PC-9 (cell line): Measurements from ENCODE around the gene FARP1. TPM values are rescaled to one million over a fixed set of nuclear protein-coding genes. Genes with fewer than 3 reads are reported as not detected.

Source experiments
- BruUV-seq: library from RNA; stranded (reverse); fragments of 400-500 nt; replicated peaks from 2 replicates; lab custom pipeline; 2021; lab: Mats Ljungman, UMichigan
- CTCF ChIA-PET: fragments of 300-600 bp; sonication (Branson Sonifier 250); formaldehyde crosslinking; loops from one replicate; lab custom pipeline; 2022; ENCODE audit warnings: antibody characterized with exemption; lab: Charles Lee
- POLR2A ChIA-PET: fragments of 300-600 bp; sonication (Branson Sonifier 250); formaldehyde crosslinking; loops from one replicate; lab custom pipeline; 2022; ENCODE audit warnings: antibody characterized with exemption; ENCODE audit not compliant: unreplicated experiment; lab: Charles Lee
- DNase-seq, 2 experiments: peaks; one replicate each; pipeline versions ENCODE4 v3.0.0 to v3.0.0-alpha.2; 2015 to 2022; ENCODE audit warnings: mixed read lengths in 1 of 2
- H2AFZ ChIP-seq: fragments of 200-600 bp; sonication (generic); 2 replicates; pipeline ENCODE4 v1.8.1; 2017; ENCODE audit warnings: antibody characterized with exemption
- H3F3A ChIP-seq: fragments of 200-600 bp; sonication (generic); 2 replicates; pipeline ENCODE4 v1.8.1; 2017; ENCODE audit warnings: antibody characterized with exemption, mild to moderate bottlenecking, low read depth; ENCODE audit not compliant: insufficient read depth
- H3K27ac ChIP-seq: fragments of 200-600 bp; sonication (generic); 2 replicates; pipeline ENCODE4 v1.6.1; 2016; ENCODE audit warnings: mixed run types
- H3K27me3 ChIP-seq: fragments of 200-600 bp; sonication (generic); 2 replicates; pipeline ENCODE4 v1.6.1; 2016; ENCODE audit warnings: low read depth, mixed run types; ENCODE audit not compliant: insufficient read depth
- H3K36me3 ChIP-seq: fragments of 200-600 bp; sonication (generic); 2 replicates; pipeline ENCODE4 v1.6.1; 2016; ENCODE audit warnings: low read depth, mixed run types
- H3K4me1 ChIP-seq: fragments of 200-600 bp; sonication (generic); replicated peaks from 2 replicates; pipeline ENCODE4 v1.6.1; 2016; ENCODE audit warnings: mixed run types; ENCODE audit not compliant: insufficient read depth
- H3K4me2 ChIP-seq: fragments of 200-600 bp; sonication (generic); 2 replicates; pipeline ENCODE4 v1.6.1; 2017; ENCODE audit warnings: mixed run types
- H3K4me3 ChIP-seq: fragments of 200-600 bp; sonication (generic); 2 replicates; pipeline ENCODE4 v1.6.1; 2016; ENCODE audit warnings: mixed run types
- H3K79me2 ChIP-seq: fragments of 200-600 bp; sonication (generic); 2 replicates; pipeline ENCODE4 v1.6.1; 2017; ENCODE audit warnings: low read depth, mixed run types
- H3K9me2 ChIP-seq: fragments of 200-600 bp; sonication (generic); 2 replicates; pipeline ENCODE4 v1.8.1; 2017; ENCODE audit warnings: mild to moderate bottlenecking; ENCODE audit not compliant: insufficient read depth
- H3K9me3 ChIP-seq: fragments of 200-600 bp; sonication (generic); 2 replicates; pipeline ENCODE4 v1.8.1; 2016; ENCODE audit warnings: low read depth; ENCODE audit not compliant: insufficient read depth
- H4K20me1 ChIP-seq: fragments of 200-600 bp; sonication (generic); 2 replicates; pipeline ENCODE4 v1.8.1; 2017; ENCODE audit not compliant: insufficient read depth
- CTCF ChIP-seq: fragments of 200-600 bp; sonication (generic); conservative IDR thresholded peaks from 2 replicates; pipeline ENCODE4 v1.6.1; 2017; ENCODE audit warnings: mixed run types, antibody characterized with exemption, mild to moderate bottlenecking, moderate library complexity
- EZH2 ChIP-seq: fragments of 200-600 bp; sonication (generic); IDR thresholded peaks from 2 replicates; pipeline ENCODE4 v1.8.0; 2017; ENCODE audit warnings: antibody characterized with exemption, low read depth
- intact Hi-C: fragments of 100-400 bp; cut with micrococcal nuclease; formaldehyde crosslinking; loops from one replicate; pipeline ENCODE4 v1.10.0; 2022; ENCODE audit not compliant: unreplicated experiment
- total RNA-seq: library from RNA; stranded (reverse); gene quantifications from 2 replicates; pipeline ENCODE4 v1.2.3, GENCODE V29; 2021

FARP1 gene
- total RNA-seq, 1 experiment from 2014 or later: 62.1 TPM

- H4K20me1 ChIP-seq: no peaks in the 10 kb centered on the region
- H3K9me2 ChIP-seq: no peaks in the 10 kb centered on the region
- no peak overlapping the region for H3K4me2 ChIP-seq
- BruUV-seq: no TSS peak
- intact Hi-C loops: no loop called here
- TF ChIP-seq CTCF: no peak
- TF ChIP-seq EZH2: no peak
- no peaks in the 10 kb centered on the region for H3K27me3 ChIP-seq
- H2AFZ ChIP-seq: no peak overlapping the region
- H3K36me3 ChIP-seq: no peaks in the 10 kb centered on the region
- CTCF ChIA-PET: no interaction called here
- H3K4me1 ChIP-seq: no peaks in the 10 kb centered on the region
- DNase-seq: no peak
- no peaks in the 10 kb centered on the region for H3K79me2 ChIP-seq
- H3K4me3 ChIP-seq: no peak overlapping the region
- no peaks in the 10 kb centered on the region for H3K9me3 ChIP-seq
- POLR2A ChIA-PET: no interaction called here
- H3F3A ChIP-seq: no peaks in the 10 kb centered on the region
- no peak overlapping the region for H3K27ac ChIP-seq
Measured at GRCh38 chr13:98328511-98328910, 185.6 kb downstream of the FARP1 start.

- Histone ChIP-seq H3K27ac (no peak overlapping the region), H3K9me3 (no peaks in the 10 kb centered on the region), H3F3A (no peaks in the 10 kb centered on the region), H3K4me3 (no peak overlapping the region), H3K4me2 (no peak overlapping the region), H4K20me1 (no peaks in the 10 kb centered on the region), H3K9me2 (no peaks in the 10 kb centered on the region), H3K4me1 (no peaks in the 10 kb centered on the region), H3K27me3 (no peaks in the 10 kb centered on the region), H3K36me3 (no peaks in the 10 kb centered on the region), H3K79me2 (no peaks in the 10 kb centered on the region), H2AFZ (no peak overlapping the region)
- BruUV-seq: no TSS peak
- ChIA-PET CTCF (no interaction called here), POLR2A (no interaction called here)
- intact Hi-C loops: no loop called here
- no peak for TF ChIP-seq EZH2
- TF ChIP-seq CTCF: no peak
- DNase-seq: peak in 1 of 2 experiments; percentile 2
Measured at GRCh38 chr13:98332222-98332621, 189.3 kb downstream of the FARP1 start.

DNA sequence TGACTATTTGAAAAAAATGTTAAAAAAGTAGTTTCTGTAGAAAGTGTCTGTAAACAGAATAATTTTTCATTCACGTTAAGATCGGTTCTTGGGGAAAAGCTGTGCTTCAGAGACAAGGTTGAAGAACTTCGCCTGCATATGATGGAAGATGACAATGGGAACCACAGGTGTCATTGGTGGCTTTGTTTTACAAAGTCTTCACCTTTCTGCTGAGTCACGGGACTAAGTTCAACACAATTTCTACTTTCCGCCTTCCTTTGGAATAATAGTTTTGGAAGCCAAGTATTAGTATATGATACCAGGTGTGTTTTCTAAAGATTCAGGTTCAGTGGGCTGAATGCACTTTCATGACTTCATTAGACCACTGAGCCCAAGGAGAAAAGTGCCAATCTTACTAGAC is 189.8 kb downstream of the FARP1 start:
- Histone ChIP-seq H3K27me3 (no peaks in the 10 kb centered on the region), H3K36me3 (no peaks in the 10 kb centered on the region), H3K79me2 (no peaks in the 10 kb centered on the region), H2AFZ (no peak overlapping the region), H3F3A (no peaks in the 10 kb centered on the region), H3K9me2 (no peaks in the 10 kb centered on the region), H4K20me1 (no peaks in the 10 kb centered on the region), H3K4me1 (no peaks in the 10 kb centered on the region), H3K27ac (no peak overlapping the region), H3K4me2 (no peak overlapping the region), H3K4me3 (no peak overlapping the region), H3K9me3 (no peaks in the 10 kb centered on the region)
- no peak for TF ChIP-seq EZH2
- no peak for TF ChIP-seq CTCF
- ChIA-PET CTCF (no interaction called here), POLR2A (no interaction called here)
- no TSS peak for BruUV-seq
- intact Hi-C loops: no loop called here
- DNase-seq: no peak
